GM13976 (cell line): ENCODE measurements around the gene CTDSP2.

ENCODE experiments used
- DNase-seq: peaks from one replicate; pipeline ENCODE4 v3.0.0; 2012; ENCODE audit warnings: low spot score
- in situ Hi-C: fragments of 300-500 bp; cut with MboI; formaldehyde crosslinking; loops from one replicate; pipeline ENCODE4 v1.12.0; 2022; ENCODE audit warnings: low sequenced_read_pairs, mixed read lengths, inconsistent platforms; ENCODE audit not compliant: unreplicated experiment
- TF ChIP-seq, protein P1 (sequence below): IDR thresholded peaks from 2 replicates; pipeline ENCODE4 v1.5.1; 2012; ENCODE audit warnings: borderline replicate concordance, mild to moderate bottlenecking; ENCODE audit not compliant: insufficient read depth; ENCODE audit errors: extremely low read depth, missing control alignments, control extremely low read depth

CTDSP2 gene

DNA sequence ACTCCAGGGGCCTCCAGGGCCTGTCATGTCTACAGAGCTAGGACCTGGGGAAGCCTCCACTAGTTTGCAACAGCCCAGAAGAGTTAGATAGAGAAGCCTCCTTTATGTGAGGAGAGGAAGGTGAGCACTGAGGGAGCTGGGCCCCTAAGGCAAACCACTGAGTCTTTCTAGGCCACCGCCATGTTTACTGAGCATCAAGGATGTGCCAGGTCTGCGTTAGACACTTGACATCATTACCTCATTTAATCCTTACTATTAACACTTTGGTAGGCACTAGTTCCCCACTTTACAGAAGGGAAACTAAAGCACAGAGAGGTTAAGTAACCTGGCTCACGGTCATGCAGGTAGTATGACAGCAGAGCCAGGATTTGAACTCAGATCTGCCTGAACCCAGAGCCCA is 12.9 kb downstream of the CTDSP2 start:
- DNase-seq, result no peak
- in situ Hi-C loops, result loop anchor here (5.0 kb wide), 1 partner anchor 74 kb away; no protein-coding TSS in a partner anchor
- TF ChIP-seq, protein P1, sequence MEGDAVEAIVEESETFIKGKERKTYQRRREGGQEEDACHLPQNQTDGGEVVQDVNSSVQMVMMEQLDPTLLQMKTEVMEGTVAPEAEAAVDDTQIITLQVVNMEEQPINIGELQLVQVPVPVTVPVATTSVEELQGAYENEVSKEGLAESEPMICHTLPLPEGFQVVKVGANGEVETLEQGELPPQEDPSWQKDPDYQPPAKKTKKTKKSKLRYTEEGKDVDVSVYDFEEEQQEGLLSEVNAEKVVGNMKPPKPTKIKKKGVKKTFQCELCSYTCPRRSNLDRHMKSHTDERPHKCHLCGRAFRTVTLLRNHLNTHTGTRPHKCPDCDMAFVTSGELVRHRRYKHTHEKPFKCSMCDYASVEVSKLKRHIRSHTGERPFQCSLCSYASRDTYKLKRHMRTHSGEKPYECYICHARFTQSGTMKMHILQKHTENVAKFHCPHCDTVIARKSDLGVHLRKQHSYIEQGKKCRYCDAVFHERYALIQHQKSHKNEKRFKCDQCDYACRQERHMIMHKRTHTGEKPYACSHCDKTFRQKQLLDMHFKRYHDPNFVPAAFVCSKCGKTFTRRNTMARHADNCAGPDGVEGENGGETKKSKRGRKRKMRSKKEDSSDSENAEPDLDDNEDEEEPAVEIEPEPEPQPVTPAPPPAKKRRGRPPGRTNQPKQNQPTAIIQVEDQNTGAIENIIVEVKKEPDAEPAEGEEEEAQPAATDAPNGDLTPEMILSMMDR, result no peak

DNA sequence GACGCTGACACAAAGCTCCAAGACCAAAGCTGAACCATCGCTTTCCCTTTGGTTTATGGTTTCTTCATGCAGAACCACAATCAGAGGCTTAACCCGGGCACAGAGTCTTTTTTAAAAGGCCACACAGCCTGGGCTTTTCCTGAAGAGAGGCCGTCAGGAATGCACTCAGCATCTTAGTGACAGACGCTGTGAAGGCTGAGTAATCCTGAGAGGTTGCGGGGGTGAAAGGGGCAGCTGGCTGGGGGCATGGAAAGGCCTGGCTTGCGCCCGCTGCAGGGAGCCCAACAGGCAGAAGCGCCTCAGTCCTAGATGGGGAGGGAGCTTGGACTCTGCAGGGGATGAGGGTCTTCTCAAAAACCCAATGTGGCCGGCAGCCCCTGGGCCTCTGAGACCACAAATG is 13.6 kb downstream of the CTDSP2 start:
- DNase-seq, result no peak

DNA sequence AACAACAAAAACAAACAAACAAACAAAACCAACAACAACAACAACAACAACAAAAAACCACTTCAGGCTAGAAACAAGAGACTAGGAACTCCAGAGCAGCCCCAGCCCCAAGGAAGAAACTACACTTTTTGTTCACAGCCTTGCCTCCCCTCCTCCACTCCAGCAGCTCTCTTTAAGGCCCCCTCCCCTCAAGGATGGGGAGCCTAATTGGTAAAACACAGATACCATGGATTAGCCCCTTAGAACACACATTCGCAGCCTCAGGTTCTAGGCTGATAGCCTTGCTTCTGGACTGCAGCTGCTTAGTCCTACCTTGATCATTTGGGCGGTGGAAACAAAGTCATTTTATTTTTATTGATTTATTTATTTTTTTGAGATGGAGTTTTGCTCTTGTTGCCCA is 16.1 kb downstream of the CTDSP2 start:
- no peak for DNase-seq
- TF ChIP-seq, protein P1, result no peak
- in situ Hi-C loops, result loop anchor here (5.0 kb wide), 1 partner anchor 77 kb away; no protein-coding TSS in a partner anchor

More for the DNA sequence above, 13.6 kb downstream of the CTDSP2 start:
- in situ Hi-C loops, result loop anchor here (5.0 kb wide), 1 partner anchor 74 kb away; no protein-coding TSS in a partner anchor
- TF ChIP-seq, protein P1, result no peak

DNA sequence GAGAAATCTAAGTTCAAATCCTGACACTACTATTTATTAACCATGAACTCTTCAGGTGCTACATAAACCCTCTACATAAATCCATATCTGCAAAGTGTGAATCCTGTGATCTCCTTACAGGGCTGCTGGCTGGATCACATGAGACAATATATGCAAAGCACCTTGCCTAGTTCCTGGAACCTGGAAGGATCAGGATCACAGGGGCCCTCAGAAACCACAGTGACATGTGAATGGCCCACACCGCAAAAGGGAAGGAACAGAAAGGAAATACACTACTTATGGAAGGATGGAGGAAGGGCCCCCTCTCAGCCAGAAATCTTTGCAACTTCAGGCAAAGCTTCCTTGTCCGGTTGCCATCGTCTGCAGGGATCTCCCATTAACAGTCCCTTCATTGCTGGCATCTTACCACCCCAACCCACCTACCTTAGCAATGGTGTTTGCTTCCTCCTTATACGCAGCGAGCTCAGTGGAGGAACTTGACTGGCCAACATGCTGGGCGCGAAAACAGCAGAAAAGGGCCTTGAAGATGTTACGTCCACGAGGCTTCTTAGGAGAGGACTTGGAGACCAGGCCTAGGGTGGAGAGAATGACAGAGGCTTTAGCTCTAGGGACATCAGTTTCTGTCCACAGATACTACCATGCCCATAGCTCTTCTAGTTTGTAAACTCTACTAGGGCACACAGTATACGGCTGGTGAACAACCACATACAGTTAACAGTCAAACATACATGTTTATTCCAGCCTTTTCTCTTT is 17.3 kb downstream of the CTDSP2 start:
- no peak for DNase-seq
- TF ChIP-seq, protein P1, result no peak
- in situ Hi-C loops, result no loop called here

DNA sequence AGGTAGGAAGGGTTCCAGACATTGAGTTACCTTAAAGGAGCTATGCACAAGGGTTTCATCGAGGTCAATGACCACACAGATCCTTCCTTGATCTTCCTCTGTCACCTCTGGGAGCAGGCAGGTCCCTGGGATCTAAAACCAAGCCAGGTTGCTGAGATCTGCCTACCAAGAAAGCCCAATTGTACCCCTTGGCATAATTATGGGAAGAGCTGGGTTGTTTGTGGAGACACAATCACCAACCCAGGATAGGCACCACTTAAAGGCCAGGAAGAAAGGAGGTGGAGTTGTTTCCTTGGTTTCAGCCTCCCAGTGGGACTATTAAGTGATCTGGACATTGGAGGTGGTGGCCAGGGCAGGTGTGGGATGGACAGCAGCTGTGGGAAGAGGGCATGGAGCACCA is 19.6 kb downstream of the CTDSP2 start:
- no peak for DNase-seq
- in situ Hi-C loops, result no loop called here
- TF ChIP-seq, protein P1, result no peak

DNA sequence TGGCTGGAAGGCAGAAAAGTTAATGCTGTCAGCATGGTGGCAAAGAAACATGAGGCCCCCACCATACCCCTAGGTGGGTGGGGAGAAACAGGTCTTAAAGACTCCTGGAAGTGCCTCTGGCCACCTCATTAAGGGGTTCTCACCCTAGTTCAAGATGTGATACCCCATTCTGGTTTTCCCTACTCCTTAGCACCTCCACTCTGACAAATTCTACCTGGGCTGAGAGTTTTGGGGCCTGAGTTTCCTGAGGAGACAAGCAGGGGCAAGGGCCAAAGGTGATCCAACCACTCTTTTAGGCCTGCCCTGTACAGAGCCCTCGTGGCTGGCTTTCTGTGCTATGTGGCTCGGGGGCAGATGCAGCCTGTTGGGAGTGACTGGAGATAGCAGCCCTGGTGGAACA is 20.1 kb downstream of the CTDSP2 start:
- TF ChIP-seq, protein P1, result no peak
- in situ Hi-C loops, result no loop called here

DNA sequence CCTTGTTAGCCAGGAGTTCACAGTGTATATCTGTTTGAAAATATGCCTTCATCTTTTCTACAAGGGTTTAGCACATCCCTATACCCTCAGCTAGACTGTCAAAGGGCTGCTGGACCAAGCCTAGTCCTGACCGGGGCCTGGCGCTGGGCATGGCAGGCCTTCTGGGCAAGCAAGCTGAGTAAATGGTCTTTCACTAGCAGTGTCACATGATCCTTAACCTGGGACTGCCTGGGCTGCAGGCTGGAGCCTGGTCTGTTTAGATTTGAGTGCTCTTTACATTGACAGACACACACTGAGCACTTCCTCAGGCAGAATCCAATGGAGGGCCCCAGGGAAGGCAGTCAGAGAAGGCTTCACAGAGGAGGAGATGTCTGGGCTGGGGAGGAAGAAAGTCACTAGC is 21.1 kb downstream of the CTDSP2 start:
- TF ChIP-seq, protein P1, result no peak
- in situ Hi-C loops, result no loop called here
- no peak for DNase-seq

More for the DNA sequence above, 20.1 kb downstream of the CTDSP2 start:
- no peak for DNase-seq
